Tibial nerve (tissue), 4 donors: Measurements from ENCODE around the gene FXYD3. TPM values are rescaled to one million over a fixed set of nuclear protein-coding genes. Genes with fewer than 3 reads are reported as not detected.

ENCODE experiments used
- DNase-seq, 2 donors: peaks; one replicate each; pipeline ENCODE4 v3.0.0-alpha.2; 2019; ENCODE audit warnings: low spot score in 2 of 2
- H3K27ac ChIP-seq, 4 donors: fragments of 200-600 bp; sonication (generic) in 3 of 4; one replicate each; pipeline ENCODE4 v1.5.1; 2017 to 2019; ENCODE audit warnings: mild to moderate bottlenecking in 1 of 4
- H3K27me3 ChIP-seq, 2 donors: fragments of 200-600 bp; sonication (generic) in 1 of 2; one replicate each; pipeline versions ENCODE4 v1.5.1 to v1.6.0; 2017 to 2019
- H3K36me3 ChIP-seq, 3 donors: fragments of 200-600 bp; sonication (generic); one replicate each; pipeline ENCODE4 v1.5.1; 2018 to 2019
- H3K4me1 ChIP-seq, 4 donors: fragments of 200-600 bp; sonication (generic) in 3 of 4; one replicate each; pipeline ENCODE4 v1.5.1; 2017 to 2019
- H3K4me3 ChIP-seq, 4 donors: fragments of 200-600 bp; sonication (generic) in 3 of 4; one replicate each; pipeline ENCODE4 v1.5.1; 2017 to 2019; ENCODE audit warnings: mild to moderate bottlenecking in 1 of 4, moderate library complexity in 1 of 4
- H3K9me3 ChIP-seq, 4 donors: fragments of 200-600 bp; sonication (generic) in 3 of 4; one replicate each; pipeline ENCODE4 v1.5.1; 2017 to 2019
- CTCF ChIP-seq, 5 experiments: fragments of 200-600 bp in 3 of 5; fragments of 450-650 bp in 2 of 5; sonication (generic) in 3 of 5; IDR thresholded peaks; one replicate each; pipeline ENCODE4 v1.5.1; 2016 to 2019; ENCODE audit warnings: antibody characterized with exemption in 5 of 5, mild to moderate bottlenecking in 3 of 5, moderate library complexity in 2 of 5
- EP300 ChIP-seq, 2 donors: sonication (generic); formaldehyde crosslinking; IDR thresholded peaks; one replicate each; pipeline ENCODE4 v1.6.1; 2017; ENCODE audit warnings: antibody characterized with exemption in 2 of 2, mild to moderate bottlenecking in 1 of 2
- POLR2A ChIP-seq, 2 donors: fragments of 450-650 bp; IDR thresholded peaks; one replicate each; pipeline ENCODE4 v1.6.1; 2017; ENCODE audit warnings: antibody characterized with exemption in 2 of 2, mild to moderate bottlenecking in 2 of 2, moderate library complexity in 2 of 2
- WGBS, 2 donors: methylation state at CpG; one replicate each; pipeline ENCODE4 v1.1.5; 2018; 5-methylcytosine and 5-hydroxymethylcytosine counted together
- total RNA-seq, 4 donors: library from RNA; depleted of rRNA; stranded (reverse); fragments of >200 nt; gene quantifications; one replicate each; pipeline ENCODE4 v1.1.0, GENCODE V29; 2016

Gene FXYD3
- total RNA-seq, 4 donors from 2014 or later = 10.8 to 33.9 (median 16.6) TPM

- no peak for TF ChIP-seq POLR2A (IDR thresholded peaks at IDR 0.05)
- no peak for TF ChIP-seq EP300 (IDR thresholded peaks at IDR 0.05)
- TF ChIP-seq CTCF (IDR thresholded peaks at IDR 0.05) = no peak
- H3K36me3 ChIP-seq = no peaks in the 10 kb centered on the region
- no peaks in the 10 kb centered on the region for H3K27me3 ChIP-seq
- no peak for DNase-seq
- peak overlapping the region in 3 of 4 donors; percentile 31 to 43 (median 38) for H3K4me3 ChIP-seq
- 32 to 42% methylated on average over 18 to 20 of the region's 21 CpGs for WGBS, 2 donors
- peak overlapping the region; percentile 24 to 78 (median 56) for H3K27ac ChIP-seq
- peaks cover 0 to 64% (median 29%) of the 10 kb centered on the region in 4 donors for H3K4me1 ChIP-seq
- no peaks in the 10 kb centered on the region for H3K9me3 ChIP-seq
These were observed 26.4 kb downstream of the FXYD3 start for GRCh38 chr19:35141837-35142605.

GRCh38 chr19:35142606-35143230 lies 27.1 kb downstream of the FXYD3 start:
- H3K36me3 ChIP-seq = no peaks in the 10 kb centered on the region
- peak overlapping the region in 2 of 4 donors; percentile 74 to 78 for H3K27ac ChIP-seq
- no peaks in the 10 kb centered on the region for H3K9me3 ChIP-seq
- no peaks in the 10 kb centered on the region for H3K27me3 ChIP-seq
- H3K4me3 ChIP-seq = peak overlapping the region in 3 of 4 donors; percentile 20 to 43 (median 31)
- H3K4me1 ChIP-seq = peaks cover 0 to 57% (median 25%) of the 10 kb centered on the region in 4 donors
- TF ChIP-seq POLR2A (IDR thresholded peaks at IDR 0.05) (no peak), CTCF (IDR thresholded peaks at IDR 0.05) (peak in 3 of 5 experiments; percentile 74 to 87 (median 77)), EP300 (IDR thresholded peaks at IDR 0.05) (no peak)
- DNase-seq = no peak
- WGBS, 2 donors = 21% methylated on average over 11 to 42 of the region's 46 CpGs

GRCh38 chr19:35143231-35143715 lies 27.6 kb downstream of the FXYD3 start, which contains the start of gene FXYD7:
FXYD7 (plus strand) TSS chr19:35143255; CDS start chr19:35143334, 79 bp downstream.
- Histone ChIP-seq H3K4me3 (peak within 1 kb of the TSS in 3 of 4 donors; percentile 20 to 43 (median 31)), H3K27ac (peak within 1 kb of the TSS; percentile 24 to 78 (median 56)), H3K9me3 (no peaks in the 10 kb centered on the region), H3K4me1 (peaks cover 0 to 51% (median 23%) of the 10 kb centered on the region in 4 donors), H3K27me3 (no peaks in the 10 kb centered on the region), H3K36me3 (no peaks in the 10 kb centered on the region)
- no peak for DNase-seq
- WGBS, 2 donors = 25 to 28% methylated on average over 29 to 31 of the region's 31 CpGs
- TF ChIP-seq EP300 (IDR thresholded peaks at IDR 0.05) = no peak
- TF ChIP-seq CTCF (IDR thresholded peaks at IDR 0.05) = no peak
- TF ChIP-seq POLR2A (IDR thresholded peaks at IDR 0.05) = no peak

GRCh38 chr19:35143818-35144217 lies 28.2 kb downstream of the FXYD3 start:
- Histone ChIP-seq H3K4me1 (peaks cover 0 to 47% (median 20%) of the 10 kb centered on the region in 4 donors), H3K27me3 (no peaks in the 10 kb centered on the region)
- no peak for DNase-seq

More at GRCh38 chr19:35143818-35144217, 28.2 kb downstream of the FXYD3 start:
- H3K36me3 ChIP-seq = no peaks in the 10 kb centered on the region
- peak overlapping the region in 1 of 4 donors; percentile 78 for H3K27ac ChIP-seq
- H3K4me3 ChIP-seq = no peak overlapping the region
- WGBS, 2 donors = 56 to 58% methylated on average over 3 of the region's 3 CpGs
- no peak for TF ChIP-seq EP300 (IDR thresholded peaks at IDR 0.05)
- no peak for TF ChIP-seq CTCF (IDR thresholded peaks at IDR 0.05)
- TF ChIP-seq POLR2A (IDR thresholded peaks at IDR 0.05) = no peak
- no peaks in the 10 kb centered on the region for H3K9me3 ChIP-seq
